ENCODE results near the gene FOXE3.

FOXE3 gene

GRCh38 chr1:47406966-47407365 lies 9.1 kb upstream of the FOXE3 start:
- DNase-seq: no peak

GRCh38 chr1:47407481-47407880 lies 8.6 kb upstream of the FOXE3 start:
- DNase-seq: no peak

- no peak for DNase-seq
Observed at GRCh38 chr1:47409311-47410067, 6.6 kb upstream of the FOXE3 start.

- no peak for DNase-seq
Observed at GRCh38 chr1:47410068-47410455, 6.0 kb upstream of the FOXE3 start.

- DNase-seq: no peak
Observed at GRCh38 chr1:47411436-47411835, 4.6 kb upstream of the FOXE3 start.

- no peak for DNase-seq
Observed at GRCh38 chr1:47412437-47412836, 3.6 kb upstream of the FOXE3 start.

- DNase-seq: no peak
Observed at GRCh38 chr1:47416319-47417169, 459 bp downstream of the FOXE3 start.

- DNase-seq: no peak
Observed at GRCh38 chr1:47417170-47418044, 1.3 kb downstream of the FOXE3 start.

GRCh38 chr1:47418122-47418521 lies 2.0 kb downstream of the FOXE3 start:
- no peak for DNase-seq

- DNase-seq: no peak
Observed at GRCh38 chr1:47418681-47419325, 2.7 kb downstream of the FOXE3 start.

GRCh38 chr1:47420547-47420946 lies 4.5 kb downstream of the FOXE3 start:
- DNase-seq: no peak

- no peak for DNase-seq
Observed at GRCh38 chr1:47423872-47424271, 7.8 kb downstream of the FOXE3 start.

- DNase-seq: no peak
Observed at GRCh38 chr1:47424336-47424982, 8.4 kb downstream of the FOXE3 start.

- DNase-seq: no peak
Observed at GRCh38 chr1:47431534-47431933, 15.4 kb downstream of the FOXE3 start.

GRCh38 chr1:47432071-47433036 lies 16.3 kb downstream of the FOXE3 start:
- DNase-seq: peak; percentile 85

GRCh38 chr1:47433037-47433421 lies 16.9 kb downstream of the FOXE3 start:
- no peak for DNase-seq

- DNase-seq: no peak
Observed at GRCh38 chr1:47433477-47434050, 17.5 kb downstream of the FOXE3 start.

- no peak for DNase-seq
Observed at GRCh38 chr1:47434051-47434842, 18.2 kb downstream of the FOXE3 start.

- DNase-seq: no peak
Observed at GRCh38 chr1:47435506-47436303, 19.6 kb downstream of the FOXE3 start.

All from activated effector memory CD4-positive, alpha-beta T cell treated with anti-CD3 and anti-CD28 coated beads, Interleukin-2, amount 50 U/mL, for 16 hours (primary cell).